A673 (cell line): ENCODE measurements around the gene ZBTB12.

Experiments used
- CTCF ChIP-seq: fragments of 300-800, 200-600 bp; sonication (generic); conservative IDR thresholded peaks from 2 replicates; pipeline ENCODE4 v1.5.1; 2017; ENCODE audit warnings: low read depth, mild to moderate bottlenecking, antibody characterized with exemption, low read length, moderate library complexity, mixed read lengths
- EZH2 ChIP-seq: fragments of 200-600 bp; sonication (generic); IDR thresholded peaks from 2 replicates; pipeline ENCODE4 v1.6.1; 2017; ENCODE audit warnings: borderline replicate concordance, low read depth, mild to moderate bottlenecking, mixed read lengths, antibody characterized with exemption, low read length; ENCODE audit not compliant: poor library complexity, severe bottlenecking

DNA sequence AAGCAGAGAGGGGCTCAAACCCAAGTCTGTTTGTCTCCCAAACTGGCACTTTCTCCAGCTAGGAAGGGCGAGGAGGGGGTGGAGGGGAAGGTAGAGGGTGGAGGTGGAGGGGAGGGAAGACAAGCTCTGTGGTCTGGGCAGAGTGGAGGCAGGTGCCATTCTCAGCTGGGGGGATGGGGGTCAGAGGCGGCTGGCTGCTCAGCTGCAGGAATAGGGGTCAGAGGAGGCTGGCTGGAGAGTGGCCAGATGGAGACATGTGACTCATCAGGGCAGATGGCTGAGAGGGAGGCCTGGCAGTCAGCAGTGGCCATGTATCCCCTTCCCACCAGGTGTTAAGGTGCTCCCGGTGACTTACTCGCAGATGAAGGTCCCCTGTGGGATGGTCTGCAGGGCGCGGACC is 19.5 kb downstream of the ZBTB12 start:
- TF ChIP-seq CTCF (no peak), EZH2 (no peak)
